WI38 (cell line): Measurements from ENCODE around the gene COL12A1.

Source experiments
- H3K4me3 ChIP-seq: 2 replicates; pipeline ENCODE4 v1.5.1; 2011; ENCODE audit warnings: low read depth, mild to moderate bottlenecking, control low read depth, low read length
- TF ChIP-seq, protein P1 (sequence below): IDR thresholded peaks from 2 replicates; pipeline ENCODE4 v1.5.1; 2012; ENCODE audit warnings: low read depth, mild to moderate bottlenecking, control low read depth, low read length

COL12A1 gene

DNA sequence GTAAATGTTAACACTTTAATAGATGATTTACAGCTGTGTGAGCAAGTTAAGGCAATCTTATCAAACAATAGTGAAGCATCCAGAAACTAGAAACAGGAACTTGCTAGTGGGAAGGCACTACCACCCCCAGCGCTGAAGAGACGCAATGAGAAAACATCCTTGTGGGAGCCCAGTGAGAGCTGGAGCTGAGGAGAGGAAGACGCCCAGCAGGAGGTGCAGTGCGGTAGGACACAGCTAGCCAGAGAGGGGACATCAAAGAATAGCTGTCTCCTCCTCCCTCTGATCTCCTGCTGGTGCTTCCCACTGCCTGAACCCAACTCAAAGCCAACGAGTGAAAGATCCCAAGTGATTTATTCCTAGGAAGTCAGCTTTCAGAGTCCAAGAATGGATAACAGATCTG is 140.3 kb downstream of the COL12A1 start:
- no peak overlapping the region for H3K4me3 ChIP-seq

DNA sequence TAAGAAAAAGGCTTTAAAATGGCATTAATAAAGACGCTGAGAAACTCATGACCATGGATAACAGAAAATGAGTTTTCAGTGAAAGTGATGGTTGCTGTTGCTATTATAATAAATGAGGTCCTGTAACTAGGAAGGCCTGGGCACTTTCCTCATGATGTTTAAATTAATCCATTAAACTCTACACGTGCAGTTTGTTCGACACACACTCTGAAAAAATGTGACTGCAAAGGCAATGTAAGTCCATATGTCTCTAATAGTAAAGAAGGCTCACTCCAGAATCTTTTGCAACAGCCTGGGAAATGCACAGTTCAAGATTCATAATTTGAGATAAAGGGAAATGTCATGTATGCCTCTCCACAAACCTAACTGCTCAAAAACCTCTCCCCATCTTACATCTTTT is 153.4 kb downstream of the COL12A1 start:
- TF ChIP-seq, protein P1, sequence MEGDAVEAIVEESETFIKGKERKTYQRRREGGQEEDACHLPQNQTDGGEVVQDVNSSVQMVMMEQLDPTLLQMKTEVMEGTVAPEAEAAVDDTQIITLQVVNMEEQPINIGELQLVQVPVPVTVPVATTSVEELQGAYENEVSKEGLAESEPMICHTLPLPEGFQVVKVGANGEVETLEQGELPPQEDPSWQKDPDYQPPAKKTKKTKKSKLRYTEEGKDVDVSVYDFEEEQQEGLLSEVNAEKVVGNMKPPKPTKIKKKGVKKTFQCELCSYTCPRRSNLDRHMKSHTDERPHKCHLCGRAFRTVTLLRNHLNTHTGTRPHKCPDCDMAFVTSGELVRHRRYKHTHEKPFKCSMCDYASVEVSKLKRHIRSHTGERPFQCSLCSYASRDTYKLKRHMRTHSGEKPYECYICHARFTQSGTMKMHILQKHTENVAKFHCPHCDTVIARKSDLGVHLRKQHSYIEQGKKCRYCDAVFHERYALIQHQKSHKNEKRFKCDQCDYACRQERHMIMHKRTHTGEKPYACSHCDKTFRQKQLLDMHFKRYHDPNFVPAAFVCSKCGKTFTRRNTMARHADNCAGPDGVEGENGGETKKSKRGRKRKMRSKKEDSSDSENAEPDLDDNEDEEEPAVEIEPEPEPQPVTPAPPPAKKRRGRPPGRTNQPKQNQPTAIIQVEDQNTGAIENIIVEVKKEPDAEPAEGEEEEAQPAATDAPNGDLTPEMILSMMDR: no peak
- no peak overlapping the region for H3K4me3 ChIP-seq

More for the DNA sequence above, 140.3 kb downstream of the COL12A1 start:
- TF ChIP-seq, protein P1: no peak

DNA sequence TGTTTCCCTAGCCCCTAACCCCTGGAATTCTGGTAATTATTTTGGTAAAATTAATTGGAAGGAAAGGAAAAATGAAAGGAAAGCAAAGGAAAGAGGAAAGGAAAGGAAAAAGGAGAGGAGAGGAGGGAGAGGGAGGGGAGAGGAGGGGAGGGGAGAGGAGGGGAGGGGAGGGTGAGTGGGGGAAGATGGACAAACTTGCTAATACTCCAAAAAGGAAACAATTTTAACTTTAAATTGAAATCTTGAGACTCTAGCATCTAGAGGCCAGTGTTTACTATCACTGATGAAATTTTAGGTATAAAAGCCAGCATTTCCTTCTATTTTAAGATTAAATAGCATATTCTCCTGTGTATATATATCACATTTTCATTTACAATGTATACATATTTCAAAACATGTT is 156.5 kb downstream of the COL12A1 start:
- no peak overlapping the region for H3K4me3 ChIP-seq
- TF ChIP-seq, protein P1: no peak

DNA sequence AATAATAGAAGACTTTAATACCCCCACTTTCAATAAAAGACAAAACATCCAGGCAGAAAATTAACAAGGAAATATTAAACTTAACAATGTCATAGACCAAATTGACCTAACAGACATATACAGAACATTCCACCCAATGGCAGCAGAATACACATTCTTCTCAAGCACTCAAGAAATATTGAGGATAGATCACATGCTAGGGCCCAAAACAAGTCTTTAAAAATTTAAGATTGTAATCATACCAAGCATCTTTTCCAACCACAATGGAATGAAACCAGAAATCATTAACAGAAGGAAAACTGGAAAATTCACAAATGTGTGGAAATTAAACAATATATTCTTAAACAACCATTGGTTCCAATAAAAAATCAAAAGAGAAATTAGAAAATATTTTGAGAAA is 161.0 kb downstream of the COL12A1 start:
- TF ChIP-seq, protein P1: no peak
- H3K4me3 ChIP-seq: no peak overlapping the region

DNA sequence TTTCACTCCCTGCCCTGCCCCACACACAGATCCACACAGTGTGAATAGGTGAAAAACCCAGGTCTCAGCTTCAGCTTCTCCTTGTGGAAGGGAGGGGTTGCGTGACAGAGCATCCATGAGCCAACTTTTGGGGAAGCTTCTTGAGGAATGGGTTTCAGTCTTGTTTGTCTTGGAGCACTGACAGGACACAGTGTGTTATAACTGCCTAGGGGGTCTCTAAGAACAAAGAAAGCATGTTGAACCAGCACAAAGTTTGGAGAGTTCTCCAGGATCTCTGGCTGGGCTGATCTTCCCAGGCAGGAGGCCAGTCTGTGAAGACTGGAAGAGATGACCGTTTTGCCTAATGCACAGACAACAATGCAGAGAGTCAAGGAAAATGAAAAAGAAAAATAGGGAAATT is 164.5 kb downstream of the COL12A1 start:
- TF ChIP-seq, protein P1: no peak
- no peak overlapping the region for H3K4me3 ChIP-seq
